HepG2 (cell line): Measurements from ENCODE around the gene DAO. TPM values are rescaled to one million over a fixed set of nuclear protein-coding genes. Genes with fewer than 3 reads are reported as not detected.
A peak's percentile ranks its signal among the peaks of the same experiment; 100 is the strongest.
"Not testable (repeated sequence)": the region's sequence is repeated elsewhere in the genome, so short reads cannot be mapped to it uniquely, and the experiment has no call there.

Experiments
- ATAC-seq: fragments of 200-7000 bp; cut with Tn5 transposase; 3 replicates; pipeline ENCODE4 v1.9.1; 2020; ENCODE audit warnings: mild to moderate bottlenecking, moderate library complexity
- BruUV-seq: library from RNA; stranded (reverse); fragments of 400-500 nt; replicated peaks from 2 replicates; lab custom pipeline; 2021; lab: Mats Ljungman, UMichigan
- CTCF ChIA-PET: fragments of 300-600 bp; formaldehyde crosslinking; extraction: SDS; loops from one replicate; lab custom pipeline; 2021; ENCODE audit warnings: low total read pairs, inconsistent platforms, low intra/inter-chr PET ratio; lab: Yijun Ruan, JAX
- POLR2A ChIA-PET: fragments of 350-600 bp; sonication (Branson Sonifier 250); formaldehyde crosslinking; loops from one replicate; lab custom pipeline; 2020; ENCODE audit warnings: antibody characterized with exemption, inconsistent platforms; lab: Yijun Ruan, JAX
- DNase-seq: peaks from one replicate; pipeline ENCODE4 v3.0.0-alpha.2; 2015; ENCODE audit warnings: low spot score
- FAIRE-seq: peaks from 3 replicates; lab custom pipeline; 2011; peaks lifted over from hg19 to GRCh38; lab: Jason Lieb, UNC
- H2AFZ ChIP-seq: one replicate; pipeline ENCODE4 v1.6.1; 2011; ENCODE audit warnings: low read length, inconsistent platforms
- H3K27ac ChIP-seq: fragments of 300-600 bp; 3 replicates; pipeline ENCODE4 v1.8.0; 2011; ENCODE audit warnings: mixed run types, mild to moderate bottlenecking, mixed read lengths, low read length, inconsistent platforms; ENCODE audit not compliant: insufficient read depth; ENCODE audit errors: extremely low read length
- H3K27me3 ChIP-seq, 2 experiments: fragments of 200-600 bp in 1 of 2; 2 replicates in 1 of 2; 3 replicates in 1 of 2; pipeline versions ENCODE4 v1.6.0 to v1.8.0; 2011; ENCODE audit warnings: low read length in 2 of 2, mild to moderate bottlenecking in 2 of 2, moderate library complexity in 2 of 2, inconsistent platforms in 1 of 2; ENCODE audit not compliant: insufficient read depth in 2 of 2, control insufficient read depth in 1 of 2
- H3K36me3 ChIP-seq, 2 experiments: fragments of 200-600 bp in 1 of 2; replicated peaks in 1 of 2; 2 replicates in 1 of 2; 3 replicates in 1 of 2; pipeline versions ENCODE4 v1.5.1 to v1.8.0; 2011; ENCODE audit warnings: low read length in 2 of 2, inconsistent platforms in 1 of 2; ENCODE audit not compliant: insufficient read depth in 2 of 2, control insufficient read depth in 1 of 2
- H3K4me1 ChIP-seq: 2 replicates; pipeline ENCODE4 v1.5.1; 2012; ENCODE audit warnings: low read length, inconsistent platforms; ENCODE audit not compliant: insufficient read depth
- H3K4me2 ChIP-seq: 2 replicates; pipeline ENCODE4 v1.6.0; 2011; ENCODE audit warnings: low read depth, low read length, inconsistent platforms
- H3K4me3 ChIP-seq, 3 experiments: fragments of 200-600 bp in 1 of 3; sonication (generic), shearing (Covaris generic) in 1 of 3; replicated peaks in 1 of 3; 2 replicates each; pipeline ENCODE4 v1.5.1; 2011 to 2016; ENCODE audit warnings: low read length in 3 of 3, inconsistent platforms in 2 of 3, low read depth in 2 of 3, mild to moderate bottlenecking in 2 of 3, control low read depth in 1 of 3, mixed read lengths in 1 of 3; ENCODE audit not compliant: insufficient read depth in 1 of 3
- H3K79me2 ChIP-seq: one replicate; pipeline ENCODE4 v1.6.1; 2011; ENCODE audit warnings: low read length, inconsistent platforms; ENCODE audit not compliant: insufficient read depth
- H3K9ac ChIP-seq: 2 replicates; pipeline ENCODE4 v1.6.0; 2011; ENCODE audit warnings: mild to moderate bottlenecking, low read depth, low read length, inconsistent platforms; ENCODE audit not compliant: insufficient read depth
- H3K9me3 ChIP-seq: 2 replicates; pipeline ENCODE4 v1.5.1; 2012; ENCODE audit warnings: mild to moderate bottlenecking, low read length
- H4K20me1 ChIP-seq: 2 replicates; pipeline ENCODE4 v1.6.0; 2011; ENCODE audit warnings: inconsistent platforms, mild to moderate bottlenecking, low read length, moderate library complexity; ENCODE audit not compliant: insufficient read depth
- MATR3 ChIP-seq: sonication (generic); formaldehyde crosslinking; IDR thresholded peaks from 2 replicates; pipeline ENCODE4 v1.4.0; 2020; ENCODE audit warnings: missing genetic modification reagents
- RAD51 ChIP-seq: fragments of 450-650 bp; IDR thresholded peaks from 2 replicates; pipeline ENCODE4 v1.6.1; 2016; ENCODE audit warnings: borderline replicate concordance
- USF2 ChIP-seq, 2 experiments: sonication (generic) in 1 of 2; formaldehyde crosslinking in 1 of 2; IDR thresholded peaks; 2 replicates each; pipeline versions ENCODE4 v1.5.1 to v1.6.1; 2011 to 2020; ENCODE audit warnings: borderline replicate concordance in 1 of 2, low read depth in 1 of 2, low read length in 1 of 2, mild to moderate bottlenecking in 1 of 2, missing genetic modification reagents in 1 of 2, moderate library complexity in 1 of 2
- ZNF761 ChIP-seq: sonication (generic); formaldehyde crosslinking; conservative IDR thresholded peaks from 2 replicates; pipeline ENCODE4 v1.4.0; 2020; ENCODE audit warnings: mild to moderate bottlenecking, missing genetic modification reagents
- WGBS: methylation state at CpG from one replicate; pipeline ENCODE4 v1.1.6; 2017; ENCODE audit warnings: low lambda C conversion rate; 5-methylcytosine and 5-hydroxymethylcytosine counted together
- in situ Hi-C: cut with HindIII; loops from 2 replicates; pipeline ENCODE4 v1.10.0; 2017; ENCODE audit warnings: low pct_unique_long_range_greater_than_20kb; ENCODE audit not compliant: extremely low pct_ligation_motif_present
- intact Hi-C: fragments of 100-400 bp; cut with micrococcal nuclease; formaldehyde crosslinking; loops from one replicate; pipeline ENCODE4 v1.10.0; 2022; ENCODE audit not compliant: unreplicated experiment
- polyA plus RNA-seq, 8 experiments: library from polyadenylated mRNA; depleted of rRNA in 3 of 8; stranded (reverse) in 7 of 8; unstranded in 1 of 8; fragments of >200 nt; fragmentation: Illumina TruSeq in 4 of 8; extraction: Trizol in 4 of 8; gene quantifications; 2 replicates each; pipeline versions ENCODE4 v1.2.1 to v1.2.3, GENCODE V29; 2011 to 2016; ENCODE audit warnings: low read depth in 4 of 8, missing spikeins in 1 of 8, mixed read lengths in 1 of 8; ENCODE audit not compliant: insufficient read depth in 1 of 8
- total RNA-seq, 5 experiments: library from RNA; depleted of rRNA; stranded (reverse); fragments of >200 nt; fragmentation: Illumina TruSeq; extraction: Trizol; gene quantifications; 2 replicates each; pipeline ENCODE4 v1.2.3, GENCODE V29; 2016; ENCODE audit warnings: low read depth in 1 of 5

The DAO gene
- total and polyA plus RNA-seq, 2 of the 13 experiments (the other 11 are each of a cell fraction or from before 2014, with no cell fraction given): 0.34 to 0.82 TPM

GRCh38 chr12:108865169-108865568 lies 14.7 kb upstream of the DAO start:
- in situ Hi-C loops: no loop called here
- Histone ChIP-seq H3K27ac (no peak overlapping the region), H2AFZ (no peak overlapping the region), H3K9ac (no peak overlapping the region), H3K4me2 (no peak overlapping the region), H3K36me3 (no peaks in the 10 kb centered on the region), H3K9me3 (0 out of 2 replicates have a peak, but pooled peaks cover 3% of the 10 kb centered on the region), H3K4me1 (no peaks in the 10 kb centered on the region), H3K79me2 (no peaks in the 10 kb centered on the region), H3K27me3 (no peaks in the 10 kb centered on the region; a peak in 2 of 5 replicates), H3K4me3 (no peak overlapping the region), H4K20me1 (no peaks in the 10 kb centered on the region)
- FAIRE-seq: no peak
- TF ChIP-seq MATR3 (CRISPR knock-in tag): no peak
- CTCF ChIA-PET: no interaction called here
- ATAC-seq: no peak
- POLR2A ChIA-PET: no interaction called here
- DNase-seq: no peak
- BruUV-seq: no TSS peak
- intact Hi-C loops: no loop called here
- WGBS: 87% methylated on average over 4 of the region's 4 CpGs

- H3K4me2 ChIP-seq, DNase-seq, in situ Hi-C loops, H2AFZ ChIP-seq, H3K4me1 ChIP-seq, H4K20me1 ChIP-seq, H3K36me3 ChIP-seq, H3K27ac ChIP-seq, H3K79me2 ChIP-seq, POLR2A ChIA-PET, BruUV-seq, intact Hi-C loops, FAIRE-seq, H3K4me3 ChIP-seq, H3K9me3 ChIP-seq, H3K27me3 ChIP-seq, ATAC-seq, H3K9ac ChIP-seq, CTCF ChIA-PET: not testable (repeated sequence)
- WGBS: 71% methylated on average over 10 of the region's 10 CpGs
Observed at GRCh38 chr12:108866083-108866482, 13.8 kb upstream of the DAO start.

- WGBS: 1% methylated on average over 4 of the region's 4 CpGs
- H3K4me1 ChIP-seq: peaks cover 13% of the 10 kb centered on the region
- ATAC-seq: no peak
Observed at GRCh38 chr12:108868781-108869180, 11.1 kb upstream of the DAO start.

More at GRCh38 chr12:108868781-108869180, 11.1 kb upstream of the DAO start:
- no peaks in the 10 kb centered on the region for H3K36me3 ChIP-seq
- H4K20me1 ChIP-seq: no peaks in the 10 kb centered on the region
- no peak overlapping the region for H3K4me3 ChIP-seq
- ChIA-PET CTCF (no interaction called here), POLR2A (interaction anchor here (1.4 kb wide), 1 partner anchor 11 kb away, joined by 3 read pairs; the partner anchor contains the start of gene SSH1)
- BruUV-seq: no TSS peak
- intact Hi-C loops: no loop called here
- no peak overlapping the region for H3K27ac ChIP-seq
- peak; percentile 63 for TF ChIP-seq RAD51
- 0 out of 2 replicates have a peak, but pooled peaks have one; percentile 27 for TF ChIP-seq USF2 (IDR thresholded peaks at IDR 0.05; ENCODE audit: low read depth, low read length)
- no peak for TF ChIP-seq USF2 (CRISPR knock-in tag; IDR thresholded peaks at IDR 0.05; ENCODE audit: borderline replicate concordance)
- no peak for TF ChIP-seq ZNF761 (CRISPR knock-in tag)
- TF ChIP-seq, all 625 proteins: peak for 2
- Histone ChIP-seq H3K9ac (no peak overlapping the region), H3K79me2 (no peaks in the 10 kb centered on the region), H3K27me3 (no peaks in the 10 kb centered on the region; a peak in 2 of 5 replicates), H3K4me2 (no peak overlapping the region), H3K9me3 (no peaks in the 10 kb centered on the region), H2AFZ (no peak overlapping the region)
- in situ Hi-C loops: no loop called here
- DNase-seq (no peak), FAIRE-seq (no peak)
